Ascending aorta (tissue), 2 donors: Measurements from ENCODE around the gene SLC9C1. TPM values are rescaled to one million over a fixed set of nuclear protein-coding genes. Genes with fewer than 3 reads are reported as not detected.
A peak's percentile ranks its signal among the peaks of the same experiment; 100 is the strongest.

Source experiments
- DNase-seq, 2 donors: peaks; one replicate each; pipeline ENCODE4 v3.0.0-alpha.2; 2019; ENCODE audit warnings: low spot score in 2 of 2
- H3K27ac ChIP-seq, 2 donors: fragments of 200-600 bp; sonication (generic); one replicate each; pipeline ENCODE4 v1.5.1; 2016 to 2017; ENCODE audit warnings: mild to moderate bottlenecking in 1 of 2
- H3K27me3 ChIP-seq: fragments of 200-600 bp; sonication (generic); one replicate; pipeline ENCODE4 v1.5.1; 2017
- H3K36me3 ChIP-seq, 2 donors: fragments of 200-600 bp; sonication (generic); one replicate each; pipeline ENCODE4 v1.5.1; 2016
- H3K4me1 ChIP-seq, 2 donors: fragments of 200-600 bp; sonication (generic); one replicate each; pipeline ENCODE4 v1.5.1; 2016 to 2017; ENCODE audit warnings: mild to moderate bottlenecking in 1 of 2
- H3K4me3 ChIP-seq, 2 donors: fragments of 200-600 bp; sonication (generic); one replicate each; pipeline ENCODE4 v1.5.1; 2016 to 2017; ENCODE audit warnings: mild to moderate bottlenecking in 1 of 2
- H3K9me3 ChIP-seq, 2 donors: fragments of 200-600 bp; sonication (generic); one replicate each; pipeline ENCODE4 v1.5.1; 2016
- intact Hi-C: fragments of 100-400 bp; cut with DNase I; formaldehyde crosslinking; loops from one replicate; pipeline ENCODE4 v1.15.1; 2023
- total RNA-seq: library from RNA; depleted of rRNA; stranded (reverse); fragments of >200 nt; gene quantifications from one replicate; pipeline ENCODE4 v1.1.0, GENCODE V29; 2016
- TF ChIP-seq, protein P1 (sequence below), 3 experiments: fragments of 200-600 bp in 2 of 3; fragments of 450-650 bp in 1 of 3; sonication (generic) in 2 of 3; IDR thresholded peaks; one replicate each; pipeline ENCODE4 v1.5.1; 2016 to 2019; ENCODE audit warnings: antibody characterized with exemption in 3 of 3, mild to moderate bottlenecking in 1 of 3, moderate library complexity in 1 of 3

SLC9C1 gene
- total RNA-seq, 1 donor from 2014 or later = 0.32 TPM

DNA sequence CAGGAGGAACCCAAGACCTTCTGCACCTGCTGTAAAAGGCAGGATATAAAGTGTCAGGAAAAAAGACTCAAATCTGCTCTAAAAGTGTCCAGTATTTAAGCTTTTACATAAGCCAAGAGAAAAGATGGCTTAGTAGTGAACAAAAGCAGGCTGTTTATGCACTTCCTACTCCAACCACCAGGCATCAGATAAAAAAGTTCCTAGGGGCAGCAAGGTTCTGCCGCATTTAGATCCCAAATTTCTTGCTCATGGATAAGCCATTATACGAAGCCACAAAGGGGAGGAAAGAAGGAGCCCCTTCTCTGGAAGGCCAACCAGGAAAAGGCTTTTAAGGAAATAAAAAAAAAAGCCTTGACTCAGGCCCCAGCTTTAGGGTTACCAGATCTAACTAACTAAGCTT lies 10.6 kb upstream of the SLC9C1 start:
- TF ChIP-seq, protein P1, sequence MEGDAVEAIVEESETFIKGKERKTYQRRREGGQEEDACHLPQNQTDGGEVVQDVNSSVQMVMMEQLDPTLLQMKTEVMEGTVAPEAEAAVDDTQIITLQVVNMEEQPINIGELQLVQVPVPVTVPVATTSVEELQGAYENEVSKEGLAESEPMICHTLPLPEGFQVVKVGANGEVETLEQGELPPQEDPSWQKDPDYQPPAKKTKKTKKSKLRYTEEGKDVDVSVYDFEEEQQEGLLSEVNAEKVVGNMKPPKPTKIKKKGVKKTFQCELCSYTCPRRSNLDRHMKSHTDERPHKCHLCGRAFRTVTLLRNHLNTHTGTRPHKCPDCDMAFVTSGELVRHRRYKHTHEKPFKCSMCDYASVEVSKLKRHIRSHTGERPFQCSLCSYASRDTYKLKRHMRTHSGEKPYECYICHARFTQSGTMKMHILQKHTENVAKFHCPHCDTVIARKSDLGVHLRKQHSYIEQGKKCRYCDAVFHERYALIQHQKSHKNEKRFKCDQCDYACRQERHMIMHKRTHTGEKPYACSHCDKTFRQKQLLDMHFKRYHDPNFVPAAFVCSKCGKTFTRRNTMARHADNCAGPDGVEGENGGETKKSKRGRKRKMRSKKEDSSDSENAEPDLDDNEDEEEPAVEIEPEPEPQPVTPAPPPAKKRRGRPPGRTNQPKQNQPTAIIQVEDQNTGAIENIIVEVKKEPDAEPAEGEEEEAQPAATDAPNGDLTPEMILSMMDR (IDR thresholded peaks at IDR 0.05) = peak in 2 of 3 experiments; percentile 20 to 46
- DNase-seq = no peak
- no peaks in the 10 kb centered on the region for H3K9me3 ChIP-seq
- intact Hi-C loops = no loop called here
- H3K27ac ChIP-seq = no peak overlapping the region
- H3K4me3 ChIP-seq = peak overlapping the region; percentile 63 to 69
- H3K36me3 ChIP-seq = no peaks in the 10 kb centered on the region
- H3K4me1 ChIP-seq = peaks cover 0 to 8% of the 10 kb centered on the region in 2 donors
- H3K27me3 ChIP-seq = no peaks in the 10 kb centered on the region

DNA sequence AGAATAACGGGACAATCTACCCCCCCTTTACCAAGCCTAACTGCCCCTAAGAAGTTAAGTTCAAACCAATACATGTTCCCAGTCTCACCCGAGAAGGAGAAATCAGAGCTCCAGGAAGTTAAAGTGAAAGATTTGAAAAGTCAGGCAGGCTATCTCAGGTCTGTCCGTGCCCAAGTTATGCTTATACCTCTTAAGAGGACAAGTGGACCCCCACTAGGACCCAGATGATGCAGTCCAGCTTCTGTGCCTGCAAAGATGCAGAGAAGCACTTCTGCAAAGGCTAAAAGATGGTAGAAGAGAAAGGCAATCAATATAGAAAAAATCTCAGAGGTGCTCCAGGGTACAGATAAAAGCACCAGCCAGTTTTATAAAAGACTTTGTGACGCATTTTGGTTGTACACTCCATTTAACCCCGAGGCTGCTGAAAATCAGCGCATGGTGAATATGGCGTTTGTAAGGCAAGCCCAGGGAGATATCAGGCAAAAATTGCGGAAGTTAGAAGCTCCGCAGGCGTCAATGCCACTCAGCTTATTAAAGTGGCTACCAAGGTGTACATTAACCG lies 9.8 kb upstream of the SLC9C1 start:
- no peak overlapping the region for H3K27ac ChIP-seq
- H3K4me1 ChIP-seq = peaks cover 0 to 8% of the 10 kb centered on the region in 2 donors
- intact Hi-C loops = no loop called here
- DNase-seq = no peak
- no peaks in the 10 kb centered on the region for H3K36me3 ChIP-seq
- H3K27me3 ChIP-seq = no peaks in the 10 kb centered on the region
- H3K4me3 ChIP-seq = peak overlapping the region; percentile 63 to 69
- H3K9me3 ChIP-seq = no peaks in the 10 kb centered on the region
- TF ChIP-seq, protein P1 (IDR thresholded peaks at IDR 0.05) = no peak

DNA sequence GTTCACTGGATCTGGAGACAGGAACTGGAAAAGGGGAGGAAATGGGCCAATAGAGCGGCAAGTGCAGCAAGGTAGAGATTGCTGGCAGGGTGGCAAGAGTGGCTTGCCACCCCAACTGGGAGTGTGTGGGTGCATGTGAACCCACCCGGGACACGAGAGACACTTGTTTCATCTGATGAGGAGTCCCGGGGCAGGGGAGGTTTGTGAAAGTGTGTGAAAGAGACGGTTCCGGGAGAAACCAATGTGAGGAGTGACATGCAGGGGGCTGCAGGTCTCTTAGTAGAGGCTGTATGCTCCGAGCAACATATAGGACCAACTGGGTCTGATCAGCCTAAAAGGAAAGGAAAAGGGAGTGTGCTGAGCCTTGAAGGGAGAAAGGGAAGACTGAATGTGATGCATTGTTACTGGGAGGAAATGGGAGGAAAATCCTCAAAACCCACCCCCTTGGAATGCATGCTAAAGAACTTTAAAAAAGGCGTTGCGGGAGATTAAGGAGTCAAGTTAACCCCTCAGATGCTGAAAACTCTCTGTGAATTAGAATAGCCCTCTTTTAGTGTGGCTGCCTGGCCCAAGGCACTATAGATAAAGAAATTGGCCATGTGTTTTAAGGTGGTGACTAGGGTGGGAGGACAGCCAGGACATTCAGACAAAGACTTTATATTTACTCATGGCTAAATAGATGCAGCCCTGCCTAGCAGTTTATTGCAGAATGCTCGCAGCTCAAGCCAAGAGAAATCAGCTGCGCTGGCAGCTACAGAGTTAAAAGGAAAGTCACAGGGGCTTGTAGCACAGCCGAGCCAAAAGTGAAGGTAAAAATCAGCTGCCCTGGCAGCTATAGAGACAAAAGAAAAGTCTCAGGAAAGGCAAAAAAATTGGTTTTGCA lies 9.1 kb upstream of the SLC9C1 start:
- Histone ChIP-seq H3K27ac (no peak overlapping the region), H3K36me3 (no peaks in the 10 kb centered on the region), H3K9me3 (no peaks in the 10 kb centered on the region), H3K27me3 (no peaks in the 10 kb centered on the region), H3K4me3 (peak overlapping the region; percentile 63 to 69), H3K4me1 (peaks cover 0 to 8% of the 10 kb centered on the region in 2 donors)
- TF ChIP-seq, protein P1 (IDR thresholded peaks at IDR 0.05) = no peak
- intact Hi-C loops = no loop called here
- DNase-seq = no peak

DNA sequence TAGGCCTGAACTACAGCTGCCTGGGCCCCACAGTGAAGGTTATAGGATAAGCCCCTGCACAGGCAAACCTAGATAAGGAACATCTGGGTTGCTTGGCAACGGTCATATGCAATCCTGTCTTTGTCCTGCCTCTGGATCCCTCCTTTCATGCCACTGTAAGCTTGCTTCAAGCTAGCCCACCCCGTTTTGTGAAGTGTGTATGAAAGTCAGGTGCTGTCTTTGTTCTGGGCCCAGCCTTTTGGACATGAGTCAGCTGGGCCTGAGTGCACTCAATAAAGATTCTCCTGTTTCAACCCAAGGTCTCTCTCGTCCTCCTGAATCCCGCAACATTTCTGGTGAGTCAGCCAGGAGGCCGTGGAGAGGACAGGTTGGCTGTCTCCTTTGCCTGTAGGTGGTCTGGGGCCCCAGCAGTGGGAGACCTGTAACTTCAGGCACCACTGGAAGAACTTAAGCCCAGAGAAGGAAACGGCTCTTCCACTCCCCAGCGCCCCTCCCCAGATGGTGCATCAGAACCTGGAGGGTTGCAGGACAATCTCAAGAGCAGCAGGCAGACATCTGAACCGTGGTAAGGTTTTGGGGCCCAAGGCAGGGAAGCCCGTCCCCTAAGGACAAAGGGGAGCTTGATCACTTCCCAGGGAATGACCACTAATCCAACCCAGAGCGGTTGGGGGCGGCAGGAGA lies 8.3 kb upstream of the SLC9C1 start:
- Histone ChIP-seq H3K4me3 (peak overlapping the region; percentile 63 to 69), H3K27ac (no peak overlapping the region), H3K36me3 (no peaks in the 10 kb centered on the region), H3K27me3 (no peaks in the 10 kb centered on the region), H3K4me1 (peaks cover 0 to 8% of the 10 kb centered on the region in 2 donors), H3K9me3 (no peaks in the 10 kb centered on the region)
- DNase-seq = no peak
- TF ChIP-seq, protein P1 (IDR thresholded peaks at IDR 0.05) = no peak
- intact Hi-C loops = no loop called here

DNA sequence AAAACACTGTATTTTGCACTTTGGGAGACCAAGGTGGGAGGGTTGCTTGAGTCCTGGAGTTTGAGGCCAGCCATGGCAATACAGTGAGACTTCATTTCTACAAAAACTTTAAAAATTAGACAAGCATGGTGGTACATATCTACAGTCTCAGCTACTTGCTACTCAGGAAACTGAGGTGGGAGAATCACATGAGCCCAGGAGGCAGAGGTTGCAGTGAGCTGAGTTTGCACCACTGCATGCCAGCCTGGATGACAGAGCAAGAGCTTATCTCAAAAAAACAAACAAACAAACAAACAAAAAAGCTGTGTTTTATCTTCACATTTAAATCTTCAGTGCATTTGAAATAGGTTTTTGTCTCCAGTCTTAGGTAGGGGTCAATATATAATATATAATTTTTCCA lies 4.8 kb upstream of the SLC9C1 start:
- no peaks in the 10 kb centered on the region for H3K9me3 ChIP-seq
- no peak overlapping the region for H3K4me3 ChIP-seq
- DNase-seq = no peak
- H3K4me1 ChIP-seq = peaks cover 0 to 8% of the 10 kb centered on the region in 2 donors
- no peaks in the 10 kb centered on the region for H3K36me3 ChIP-seq
- H3K27me3 ChIP-seq = no peaks in the 10 kb centered on the region
- TF ChIP-seq, protein P1 (IDR thresholded peaks at IDR 0.05) = no peak
- H3K27ac ChIP-seq = no peak overlapping the region
- intact Hi-C loops = no loop called here
